Esophagus muscularis mucosa (tissue), 4 donors: ENCODE results near the gene ADNP. TPM values are rescaled to one million over a fixed set of nuclear protein-coding genes. Genes with fewer than 3 reads are reported as not detected.

Source experiments
- DNase-seq: peaks from one replicate; pipeline ENCODE4 v3.0.0-alpha.2; 2017; ENCODE audit errors: extremely low spot score
- H3K27ac ChIP-seq, 4 donors: fragments of 200-600 bp; sonication (generic); replicated peaks in 1 of 4; 1 replicate in 3 of 4; 2 replicates in 1 of 4; pipeline ENCODE4 v1.5.1; 2016 to 2019; ENCODE audit warnings: mild to moderate bottlenecking in 1 of 4
- H3K27me3 ChIP-seq, 4 donors: fragments of 200-600 bp; sonication (generic); one replicate each; pipeline versions ENCODE4 v1.5.1 to v1.6.0; 2016 to 2019
- H3K36me3 ChIP-seq, 4 donors: fragments of 200-600 bp; sonication (generic); one replicate each; pipeline ENCODE4 v1.5.1; 2016 to 2019
- H3K4me1 ChIP-seq, 4 donors: fragments of 200-600 bp; sonication (generic); one replicate each; pipeline ENCODE4 v1.5.1; 2016 to 2019
- H3K4me3 ChIP-seq, 4 donors: fragments of 200-600 bp; sonication (generic); 1 replicate in 2 of 4; 2 replicates in 2 of 4; pipeline ENCODE4 v1.5.1; 2016 to 2019; ENCODE audit warnings: mild to moderate bottlenecking in 4 of 4, moderate library complexity in 1 of 4
- H3K9me3 ChIP-seq, 4 donors: fragments of 200-600 bp; sonication (generic); 1 replicate in 3 of 4; 2 replicates in 1 of 4; pipeline ENCODE4 v1.5.1; 2016 to 2019
- EP300 ChIP-seq: sonication (generic); formaldehyde crosslinking; IDR thresholded peaks from one replicate; pipeline ENCODE4 v1.6.1; 2017; ENCODE audit warnings: antibody characterized with exemption
- POLR2A ChIP-seq: fragments of 450-650 bp; IDR thresholded peaks from one replicate; pipeline ENCODE4 v1.6.1; 2017; ENCODE audit warnings: antibody characterized with exemption, moderate library complexity, mild to moderate bottlenecking, low read depth
- POLR2AphosphoS5 ChIP-seq, 2 donors: sonication (generic); formaldehyde crosslinking; IDR thresholded peaks; one replicate each; pipeline ENCODE4 v1.6.1; 2017; ENCODE audit warnings: antibody characterized with exemption in 2 of 2
- WGBS: methylation state at CpG from one replicate; pipeline ENCODE4 v1.1.5; 2018; 5-methylcytosine and 5-hydroxymethylcytosine counted together
- intact Hi-C: fragments of 100-400 bp; cut with DNase I; formaldehyde crosslinking; loops from one replicate; pipeline ENCODE4 v1.15.1; 2023
- total RNA-seq, 4 donors: library from RNA; depleted of rRNA; stranded (reverse); fragments of >200 nt; gene quantifications; one replicate each; pipeline versions ENCODE4 v1.1.0 to v1.2.1, GENCODE V29; 2016
- TF ChIP-seq, protein P1 (sequence below), 3 experiments: fragments of 200-600 bp in 2 of 3; fragments of 450-650 bp in 1 of 3; sonication (generic) in 2 of 3; IDR thresholded peaks; one replicate each; pipeline ENCODE4 v1.5.1; 2017 to 2019; ENCODE audit warnings: antibody characterized with exemption in 3 of 3, mild to moderate bottlenecking in 2 of 3, moderate library complexity in 1 of 3

The ADNP gene
- total RNA-seq, 4 donors from 2014 or later: 39.1 to 59.8 (median 48.2) TPM

DNA sequence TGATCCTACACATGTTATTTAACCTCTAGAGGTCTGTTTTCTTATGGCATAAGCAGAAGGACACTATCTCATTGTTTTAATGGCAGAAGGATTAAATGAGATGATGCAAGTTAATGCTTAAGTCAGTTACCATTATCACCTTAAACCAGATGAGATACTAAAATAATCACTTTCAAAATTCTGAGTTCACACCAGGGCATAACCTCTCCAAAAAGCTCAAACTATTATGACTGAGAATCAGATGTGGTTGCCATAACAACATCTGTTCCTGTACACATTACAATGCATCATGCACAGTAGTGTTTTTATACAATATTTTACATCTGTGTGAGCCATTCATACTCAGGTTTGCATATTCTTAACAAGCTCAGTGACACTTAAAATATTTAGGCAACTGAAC is 10.2 kb downstream of the ADNP start:
- H3K27me3 ChIP-seq: no peaks in the 10 kb centered on the region
- no peak overlapping the region for H3K4me3 ChIP-seq
- TF ChIP-seq POLR2AphosphoS5 (IDR thresholded peaks at IDR 0.05) (no peak), POLR2A (no peak), EP300 (no peak)
- TF ChIP-seq, protein P1, sequence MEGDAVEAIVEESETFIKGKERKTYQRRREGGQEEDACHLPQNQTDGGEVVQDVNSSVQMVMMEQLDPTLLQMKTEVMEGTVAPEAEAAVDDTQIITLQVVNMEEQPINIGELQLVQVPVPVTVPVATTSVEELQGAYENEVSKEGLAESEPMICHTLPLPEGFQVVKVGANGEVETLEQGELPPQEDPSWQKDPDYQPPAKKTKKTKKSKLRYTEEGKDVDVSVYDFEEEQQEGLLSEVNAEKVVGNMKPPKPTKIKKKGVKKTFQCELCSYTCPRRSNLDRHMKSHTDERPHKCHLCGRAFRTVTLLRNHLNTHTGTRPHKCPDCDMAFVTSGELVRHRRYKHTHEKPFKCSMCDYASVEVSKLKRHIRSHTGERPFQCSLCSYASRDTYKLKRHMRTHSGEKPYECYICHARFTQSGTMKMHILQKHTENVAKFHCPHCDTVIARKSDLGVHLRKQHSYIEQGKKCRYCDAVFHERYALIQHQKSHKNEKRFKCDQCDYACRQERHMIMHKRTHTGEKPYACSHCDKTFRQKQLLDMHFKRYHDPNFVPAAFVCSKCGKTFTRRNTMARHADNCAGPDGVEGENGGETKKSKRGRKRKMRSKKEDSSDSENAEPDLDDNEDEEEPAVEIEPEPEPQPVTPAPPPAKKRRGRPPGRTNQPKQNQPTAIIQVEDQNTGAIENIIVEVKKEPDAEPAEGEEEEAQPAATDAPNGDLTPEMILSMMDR (IDR thresholded peaks at IDR 0.05): no peak
- H3K27ac ChIP-seq: peak overlapping the region in 3 of 4 donors; percentile 2 to 15 (median 3)
- H3K4me1 ChIP-seq: peaks cover 60 to 99% (median 95%) of the 10 kb centered on the region in 4 donors
- intact Hi-C loops: no loop called here
- peaks cover 0 to 8% (median 3%) of the 10 kb centered on the region in 4 donors for H3K36me3 ChIP-seq
- no peak for DNase-seq
- H3K9me3 ChIP-seq: no peaks in the 10 kb centered on the region

DNA sequence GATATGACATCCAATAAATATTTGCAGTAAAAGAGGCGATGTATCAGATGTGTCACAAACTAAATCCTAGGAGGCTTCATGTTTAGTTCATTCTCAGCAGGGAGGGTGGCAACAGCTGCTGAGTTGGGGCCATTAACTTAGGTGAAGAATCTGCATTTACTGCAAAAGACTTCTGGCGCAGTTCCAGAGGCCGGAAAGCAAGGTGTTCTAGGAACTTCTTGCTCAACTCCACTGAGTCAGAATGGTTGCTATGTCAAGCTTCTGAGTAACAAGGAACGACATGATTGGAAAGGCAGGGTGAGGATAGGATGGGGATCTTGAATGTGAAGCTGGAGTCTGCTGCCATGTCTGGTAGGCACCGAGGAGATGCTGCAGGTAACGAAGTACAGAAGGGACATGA is 11.7 kb downstream of the ADNP start:
- TF ChIP-seq, protein P1 (IDR thresholded peaks at IDR 0.05): no peak
- peak in 1 of 2 donors; percentile 64 for TF ChIP-seq POLR2AphosphoS5 (IDR thresholded peaks at IDR 0.05)
- no peak for TF ChIP-seq POLR2A
- no peak for TF ChIP-seq EP300
- whole genome bisulfite sequencing: 68% methylated on average over 6 of the region's 6 CpGs
- Histone ChIP-seq H3K4me1 (peaks cover 63 to 99% (median 93%) of the 10 kb centered on the region in 4 donors), H3K27ac (peak overlapping the region in 3 of 4 donors; percentile 22 to 29 (median 24)), H3K36me3 (peaks cover 0 to 8% (median 3%) of the 10 kb centered on the region in 4 donors), H3K27me3 (no peaks in the 10 kb centered on the region), H3K4me3 (no peak overlapping the region), H3K9me3 (no peaks in the 10 kb centered on the region)
- intact Hi-C loops: no loop called here
- no peak for DNase-seq

DNA sequence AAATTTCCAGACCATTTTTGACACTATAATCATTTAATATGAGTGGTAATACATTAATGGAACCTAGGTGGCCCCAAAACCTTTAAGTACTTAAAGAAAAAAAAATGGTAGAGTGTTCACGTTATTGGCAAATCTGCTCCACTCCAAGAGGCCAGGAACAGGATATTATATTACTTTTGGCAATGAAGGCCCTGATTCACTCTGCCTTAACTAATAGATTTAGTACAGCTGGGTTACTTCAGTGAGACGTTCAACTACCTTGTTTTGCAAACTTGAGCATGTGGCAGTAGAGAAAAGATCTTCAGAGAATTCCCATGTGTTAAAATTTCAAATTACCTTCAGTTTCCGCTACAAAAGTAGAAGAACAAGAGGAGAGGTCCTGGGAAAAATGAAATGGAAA is 12.8 kb downstream of the ADNP start:
- DNase-seq: no peak
- WGBS: 48% methylated on average over 3 of the region's 3 CpGs
- Histone ChIP-seq H3K4me1 (peaks cover 70 to 99% (median 94%) of the 10 kb centered on the region in 4 donors), H3K27ac (peak overlapping the region in 1 of 4 donors; percentile 28), H3K27me3 (no peaks in the 10 kb centered on the region), H3K36me3 (peaks cover 0 to 3% (median 1%) of the 10 kb centered on the region in 4 donors), H3K4me3 (no peak overlapping the region), H3K9me3 (no peaks in the 10 kb centered on the region)
- intact Hi-C loops: no loop called here
- TF ChIP-seq, protein P1 (IDR thresholded peaks at IDR 0.05): no peak
- no peak for TF ChIP-seq POLR2AphosphoS5 (IDR thresholded peaks at IDR 0.05)
- no peak for TF ChIP-seq POLR2A
- TF ChIP-seq EP300: no peak

DNA sequence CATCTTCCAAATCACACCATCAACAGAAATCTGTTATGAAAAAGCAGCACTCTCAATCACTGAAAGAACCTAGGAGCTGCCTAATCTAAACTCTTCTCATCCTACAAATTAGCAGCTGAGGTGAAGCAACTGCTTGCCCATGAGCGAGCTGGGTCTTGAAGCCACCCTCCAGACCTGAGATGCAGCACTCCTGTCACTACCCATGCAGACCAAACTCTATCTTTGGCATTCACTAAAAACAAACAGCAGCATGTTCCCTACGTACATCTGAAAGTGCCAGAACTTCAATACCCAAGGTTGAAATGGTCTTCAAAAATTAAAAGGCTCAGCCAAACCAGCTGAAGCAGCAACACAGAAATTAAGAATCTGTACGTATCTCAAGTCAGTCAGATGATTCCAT is 14.3 kb downstream of the ADNP start:
- TF ChIP-seq POLR2AphosphoS5 (IDR thresholded peaks at IDR 0.05): no peak
- no peak for TF ChIP-seq POLR2A
- no peak for TF ChIP-seq EP300
- TF ChIP-seq, protein P1 (IDR thresholded peaks at IDR 0.05): no peak
- no peak for DNase-seq

DNA sequence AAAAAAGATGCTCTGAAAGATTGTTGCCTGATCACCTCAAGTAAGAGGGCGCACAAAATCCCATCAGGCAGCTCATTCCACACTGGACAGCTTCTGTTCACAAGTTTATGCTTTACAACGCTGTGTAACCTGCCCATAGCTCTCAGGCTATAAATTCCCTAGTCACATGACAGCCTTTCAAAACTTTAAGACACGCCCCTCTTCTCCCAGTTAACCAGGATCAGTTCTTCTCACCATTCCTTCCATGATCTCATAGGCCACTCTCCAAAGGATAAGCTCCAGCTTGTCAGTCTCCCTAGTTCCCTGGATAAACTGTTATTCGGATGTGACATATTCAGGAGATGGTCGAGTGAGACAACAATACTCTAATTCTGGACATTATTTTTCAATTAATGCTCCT is 15.0 kb downstream of the ADNP start:
- TF ChIP-seq, protein P1 (IDR thresholded peaks at IDR 0.05): no peak
- no peak for TF ChIP-seq EP300
- TF ChIP-seq POLR2AphosphoS5 (IDR thresholded peaks at IDR 0.05): no peak
- TF ChIP-seq POLR2A: no peak
- DNase-seq: no peak
- no peaks in the 10 kb centered on the region for H3K27me3 ChIP-seq
- WGBS: 44% methylated on average over 5 of the region's 5 CpGs
- H3K27ac ChIP-seq: peak overlapping the region in 3 of 4 donors; percentile 19 to 54 (median 26)
- H3K36me3 ChIP-seq: no peaks in the 10 kb centered on the region
- peaks cover 65 to 98% (median 88%) of the 10 kb centered on the region in 4 donors for H3K4me1 ChIP-seq
- intact Hi-C loops: no loop called here
- H3K9me3 ChIP-seq: no peaks in the 10 kb centered on the region
- H3K4me3 ChIP-seq: no peak overlapping the region

More for the DNA sequence above, 14.3 kb downstream of the ADNP start:
- Histone ChIP-seq H3K27ac (peak overlapping the region in 3 of 4 donors; percentile 19 to 54 (median 26)), H3K27me3 (no peaks in the 10 kb centered on the region), H3K9me3 (no peaks in the 10 kb centered on the region), H3K36me3 (no peaks in the 10 kb centered on the region), H3K4me1 (peaks cover 71 to 98% (median 88%) of the 10 kb centered on the region in 4 donors), H3K4me3 (no peak overlapping the region)
- 74% methylated on average over 3 of the region's 3 CpGs for WGBS
- intact Hi-C loops: no loop called here
